ENCODE data around the gene AGAP1. TPM values are rescaled to one million over a fixed set of nuclear protein-coding genes. Genes with fewer than 3 reads are reported as not detected.

The AGAP1 gene
- total RNA-seq, 1 donor from 2014 or later, result 46.3 TPM

DNA sequence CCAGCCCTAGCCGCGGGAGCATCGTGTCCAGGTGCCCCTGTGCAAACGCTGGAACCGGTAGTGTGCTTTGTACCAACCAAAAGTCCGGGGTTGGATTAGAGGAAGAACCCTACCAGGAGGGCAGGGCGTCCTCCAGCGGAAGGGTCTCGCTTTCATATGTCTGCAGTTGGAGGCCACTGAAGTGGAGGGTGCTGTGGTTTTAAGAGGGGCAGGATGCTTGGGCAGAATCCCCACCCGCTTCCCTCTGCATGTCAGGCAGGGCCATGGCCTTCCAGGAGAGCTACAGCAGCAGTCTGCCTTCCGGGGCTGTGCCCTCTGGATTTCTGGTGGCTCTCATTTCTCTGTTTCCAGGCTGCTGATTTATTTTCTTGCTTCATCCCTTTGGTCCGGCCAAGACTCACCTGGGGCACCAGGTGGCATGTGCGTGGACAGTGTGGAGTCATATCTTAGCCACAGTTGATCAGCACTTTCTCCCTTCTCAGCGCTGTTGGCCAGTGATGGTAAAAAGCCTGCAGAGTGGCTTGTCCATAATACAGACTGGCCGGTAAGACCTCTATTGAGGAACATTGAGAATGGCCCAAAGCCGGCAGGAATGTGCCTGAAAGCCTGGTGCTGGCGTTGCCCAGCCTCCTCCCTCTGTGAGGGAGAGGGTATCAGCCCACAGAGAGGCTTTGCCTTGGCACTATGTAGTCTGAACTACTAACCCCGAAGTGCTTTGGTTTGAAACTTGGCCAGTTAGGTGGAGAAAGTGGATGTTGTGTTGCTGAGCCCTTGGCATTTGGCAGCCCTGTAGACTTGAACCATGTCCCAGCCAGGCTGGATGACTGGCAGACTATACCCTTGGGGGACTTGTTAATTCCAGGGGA is 1.8 kb downstream of the AGAP1 start:
- DNase-seq (ENCODE audit: extremely low spot score, unreplicated experiment), result no peak
- Mint-ChIP-seq H3K27ac (peak overlapping the region; percentile 78), H3K9me3 (peaks cover 8% of the 10 kb centered on the region), H3K36me3 (no peaks in the 10 kb centered on the region), H3K4me3 (peak overlapping the region; percentile 92), H3K27me3 (no peaks in the 10 kb centered on the region), H3K4me1 (ENCODE audit: unreplicated experiment) (peaks cover 44% of the 10 kb centered on the region)
- TF ChIP-seq, protein P1, sequence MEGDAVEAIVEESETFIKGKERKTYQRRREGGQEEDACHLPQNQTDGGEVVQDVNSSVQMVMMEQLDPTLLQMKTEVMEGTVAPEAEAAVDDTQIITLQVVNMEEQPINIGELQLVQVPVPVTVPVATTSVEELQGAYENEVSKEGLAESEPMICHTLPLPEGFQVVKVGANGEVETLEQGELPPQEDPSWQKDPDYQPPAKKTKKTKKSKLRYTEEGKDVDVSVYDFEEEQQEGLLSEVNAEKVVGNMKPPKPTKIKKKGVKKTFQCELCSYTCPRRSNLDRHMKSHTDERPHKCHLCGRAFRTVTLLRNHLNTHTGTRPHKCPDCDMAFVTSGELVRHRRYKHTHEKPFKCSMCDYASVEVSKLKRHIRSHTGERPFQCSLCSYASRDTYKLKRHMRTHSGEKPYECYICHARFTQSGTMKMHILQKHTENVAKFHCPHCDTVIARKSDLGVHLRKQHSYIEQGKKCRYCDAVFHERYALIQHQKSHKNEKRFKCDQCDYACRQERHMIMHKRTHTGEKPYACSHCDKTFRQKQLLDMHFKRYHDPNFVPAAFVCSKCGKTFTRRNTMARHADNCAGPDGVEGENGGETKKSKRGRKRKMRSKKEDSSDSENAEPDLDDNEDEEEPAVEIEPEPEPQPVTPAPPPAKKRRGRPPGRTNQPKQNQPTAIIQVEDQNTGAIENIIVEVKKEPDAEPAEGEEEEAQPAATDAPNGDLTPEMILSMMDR (conservative IDR thresholded peaks at IDR 0.05), result no peak

DNA sequence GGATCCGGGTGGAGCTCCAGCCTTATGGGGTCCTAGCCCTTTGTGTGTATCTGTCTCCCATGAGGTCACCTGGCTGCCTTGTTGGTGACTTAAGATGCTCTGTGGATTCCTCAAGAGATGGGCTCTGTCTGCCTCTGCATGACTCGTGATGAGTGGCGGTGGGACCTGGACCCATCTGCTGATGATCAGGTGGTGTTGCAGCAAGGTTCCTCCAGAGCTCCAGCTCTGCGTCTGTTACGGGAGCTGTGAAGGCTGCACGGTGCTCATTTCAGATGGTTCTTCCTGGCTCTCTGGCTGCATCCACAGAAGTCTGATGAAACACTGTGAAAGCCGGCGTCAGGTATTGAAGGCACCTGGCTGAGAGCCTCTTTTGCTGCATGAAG is 2.4 kb downstream of the AGAP1 start:
- Mint-ChIP-seq H3K4me3 (peak overlapping the region; percentile 92), H3K4me1 (ENCODE audit: unreplicated experiment) (peaks cover 50% of the 10 kb centered on the region), H3K36me3 (no peaks in the 10 kb centered on the region), H3K27me3 (no peaks in the 10 kb centered on the region), H3K27ac (no peak overlapping the region), H3K9me3 (peaks cover 8% of the 10 kb centered on the region)
- TF ChIP-seq, protein P1 (conservative IDR thresholded peaks at IDR 0.05), result no peak
- no peak for DNase-seq (ENCODE audit: extremely low spot score, unreplicated experiment)

DNA sequence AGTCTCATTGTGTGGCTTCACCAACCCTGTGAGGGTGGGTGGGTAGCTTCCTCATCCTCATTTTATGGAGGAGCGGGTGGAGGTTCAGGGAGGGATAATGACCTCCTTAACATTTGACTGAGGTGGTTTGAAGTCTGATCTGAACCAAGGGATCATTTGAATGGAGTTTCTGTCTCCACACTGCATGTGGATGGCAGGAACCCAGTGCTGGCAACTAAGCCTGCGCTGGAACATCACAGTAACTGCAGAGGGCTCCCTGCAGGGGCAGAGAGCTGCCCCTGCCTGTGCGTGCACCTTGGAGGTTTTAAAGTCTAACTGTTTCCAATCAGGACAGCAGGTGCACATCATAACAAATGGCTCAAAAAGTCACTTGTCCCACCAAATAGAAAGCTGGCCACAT is 3.3 kb downstream of the AGAP1 start:
- Mint-ChIP-seq H3K4me1 (ENCODE audit: unreplicated experiment) (peaks cover 58% of the 10 kb centered on the region), H3K9me3 (peaks cover 3% of the 10 kb centered on the region), H3K27ac (no peak overlapping the region), H3K4me3 (peak overlapping the region; percentile 92), H3K36me3 (no peaks in the 10 kb centered on the region), H3K27me3 (no peaks in the 10 kb centered on the region)
- no peak for DNase-seq (ENCODE audit: extremely low spot score, unreplicated experiment)
- TF ChIP-seq, protein P1 (conservative IDR thresholded peaks at IDR 0.05), result no peak

DNA sequence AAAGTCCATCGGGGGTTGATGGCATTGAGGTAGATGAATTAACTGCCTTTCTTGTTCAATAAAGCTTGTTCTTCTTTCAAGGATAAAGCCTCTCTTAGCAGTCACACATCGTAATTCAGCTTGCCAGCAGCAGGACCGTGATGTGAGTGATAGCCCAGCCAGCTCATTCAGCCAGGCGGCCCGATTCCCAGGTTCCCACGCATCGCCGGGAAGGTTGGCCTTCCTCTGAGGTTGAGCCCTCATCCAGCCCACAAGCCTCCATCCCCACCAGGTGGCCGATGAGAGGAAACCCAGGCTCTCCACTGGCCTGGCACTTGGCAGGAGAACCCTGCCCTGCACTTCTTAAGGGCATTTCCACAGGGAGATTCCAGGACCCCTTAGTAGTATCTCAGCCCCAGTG is 4.7 kb downstream of the AGAP1 start:
- Mint-ChIP-seq H3K27ac (no peak overlapping the region), H3K27me3 (no peaks in the 10 kb centered on the region), H3K9me3 (no peaks in the 10 kb centered on the region), H3K4me1 (ENCODE audit: unreplicated experiment) (peaks cover 70% of the 10 kb centered on the region), H3K4me3 (peak overlapping the region; percentile 28), H3K36me3 (no peaks in the 10 kb centered on the region)
- TF ChIP-seq, protein P1 (conservative IDR thresholded peaks at IDR 0.05), result peak; percentile 18
- no peak for DNase-seq (ENCODE audit: extremely low spot score, unreplicated experiment)

DNA sequence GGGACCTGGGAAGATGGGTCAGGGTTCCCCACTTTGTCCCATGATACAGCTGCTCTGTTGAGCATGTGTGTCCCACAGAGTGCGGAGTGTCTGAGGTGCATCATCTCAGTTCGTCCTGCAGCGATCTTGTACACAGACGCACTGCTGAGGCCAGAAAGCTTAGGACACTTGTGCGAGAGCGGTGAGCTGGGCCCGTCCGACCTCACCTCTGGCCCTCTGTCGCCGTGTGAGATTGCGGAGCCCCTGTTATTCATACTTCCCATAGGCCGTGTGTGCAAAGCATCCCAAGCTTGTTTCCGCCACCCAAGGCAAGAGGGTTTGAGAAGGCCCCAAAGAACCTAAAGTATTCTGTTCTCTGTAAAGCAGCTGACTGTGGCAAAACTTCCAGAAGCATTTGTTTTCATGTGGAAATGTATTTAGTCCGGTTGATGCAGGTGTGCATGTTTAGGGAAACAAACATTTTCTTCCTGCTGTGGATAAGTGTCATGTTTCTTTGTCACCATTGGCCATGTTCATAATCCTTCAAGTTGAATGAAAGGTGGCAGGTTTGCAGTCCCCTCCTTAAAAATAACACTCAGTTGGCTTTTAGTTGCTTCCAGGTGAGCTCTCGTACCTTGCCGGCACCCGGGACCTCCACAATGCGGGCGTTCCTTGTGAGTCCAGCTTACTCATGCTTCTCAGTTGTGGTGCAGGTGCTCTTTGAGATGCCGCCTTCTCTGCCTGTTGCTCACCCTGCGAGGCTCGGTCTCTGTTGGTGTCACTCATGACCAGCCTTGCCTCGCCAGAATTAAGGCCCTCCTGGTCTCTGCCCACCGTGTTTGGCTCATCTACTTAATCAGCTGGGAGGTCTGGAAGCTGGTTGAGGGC is 5.3 kb downstream of the AGAP1 start:
- TF ChIP-seq, protein P1 (conservative IDR thresholded peaks at IDR 0.05), result no peak
- H3K4me3 Mint-ChIP-seq, result peak overlapping the region; percentile 28
- no peaks in the 10 kb centered on the region for H3K9me3 Mint-ChIP-seq
- peak overlapping the region; percentile 14 for H3K27ac Mint-ChIP-seq
- no peaks in the 10 kb centered on the region for H3K27me3 Mint-ChIP-seq
- no peak for DNase-seq (ENCODE audit: extremely low spot score, unreplicated experiment)
- H3K4me1 Mint-ChIP-seq (ENCODE audit: unreplicated experiment), result peaks cover 70% of the 10 kb centered on the region
- no peaks in the 10 kb centered on the region for H3K36me3 Mint-ChIP-seq

All from type B pancreatic cell (in vitro differentiated cells).